ENCODE data around the gene C10orf90.

DNA sequence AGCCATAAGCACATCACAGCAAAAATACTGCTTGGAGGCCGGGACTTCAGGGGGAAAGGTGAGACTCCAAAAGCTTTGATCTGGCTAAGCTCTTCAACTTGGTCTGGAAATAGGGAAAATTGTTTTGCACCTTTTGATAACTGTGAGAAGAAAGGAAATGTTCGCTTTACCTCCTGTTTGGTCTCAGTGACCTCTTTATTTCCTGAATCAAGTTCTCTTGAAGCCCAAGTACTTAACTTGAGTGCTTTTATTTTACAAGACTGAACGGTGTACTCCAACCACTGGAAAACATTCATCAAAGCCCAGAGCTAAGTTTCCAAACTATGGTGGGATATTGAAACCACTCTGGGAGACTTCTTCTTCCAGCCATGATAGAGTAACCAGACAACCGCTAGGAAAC, 5.3 kb downstream of the C10orf90 start:
- TF ChIP-seq, protein P1, sequence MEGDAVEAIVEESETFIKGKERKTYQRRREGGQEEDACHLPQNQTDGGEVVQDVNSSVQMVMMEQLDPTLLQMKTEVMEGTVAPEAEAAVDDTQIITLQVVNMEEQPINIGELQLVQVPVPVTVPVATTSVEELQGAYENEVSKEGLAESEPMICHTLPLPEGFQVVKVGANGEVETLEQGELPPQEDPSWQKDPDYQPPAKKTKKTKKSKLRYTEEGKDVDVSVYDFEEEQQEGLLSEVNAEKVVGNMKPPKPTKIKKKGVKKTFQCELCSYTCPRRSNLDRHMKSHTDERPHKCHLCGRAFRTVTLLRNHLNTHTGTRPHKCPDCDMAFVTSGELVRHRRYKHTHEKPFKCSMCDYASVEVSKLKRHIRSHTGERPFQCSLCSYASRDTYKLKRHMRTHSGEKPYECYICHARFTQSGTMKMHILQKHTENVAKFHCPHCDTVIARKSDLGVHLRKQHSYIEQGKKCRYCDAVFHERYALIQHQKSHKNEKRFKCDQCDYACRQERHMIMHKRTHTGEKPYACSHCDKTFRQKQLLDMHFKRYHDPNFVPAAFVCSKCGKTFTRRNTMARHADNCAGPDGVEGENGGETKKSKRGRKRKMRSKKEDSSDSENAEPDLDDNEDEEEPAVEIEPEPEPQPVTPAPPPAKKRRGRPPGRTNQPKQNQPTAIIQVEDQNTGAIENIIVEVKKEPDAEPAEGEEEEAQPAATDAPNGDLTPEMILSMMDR (IDR thresholded peaks at IDR 0.05): no peak
- TF ChIP-seq POLR2A (IDR thresholded peaks at IDR 0.05): no peak

Measured in Peyer's patch (tissue), 4 donors.